Naive thymus-derived CD8-positive, alpha-beta T cell (primary cell): ENCODE measurements around the gene ATRX. TPM values are rescaled to one million over a fixed set of nuclear protein-coding genes. Genes with fewer than 3 reads are reported as not detected.
"Not testable (repeated sequence)": the region's sequence is repeated elsewhere in the genome, so short reads cannot be mapped to it uniquely, and the experiment has no call there.

Experiments
- ATAC-seq, 2 donors: fragments of 150-1000 bp; cut with Tn5 transposase in 1 of 2; sonication (Bioruptor Pico), chemical (Tn5 transposase) in 1 of 2; 1 replicate in 1 of 2; 2 replicates in 1 of 2; pipeline ENCODE4 v1.10.0; 2021; ENCODE audit warnings: mild to moderate bottlenecking in 2 of 2, moderate library complexity in 2 of 2
- POLR2A ChIA-PET: fragments of 350-600 bp; sonication (Branson Sonifier 250); formaldehyde crosslinking; loops from one replicate; lab custom pipeline; 2021; ENCODE audit warnings: antibody characterized with exemption; lab: Charles Lee
- DNase-seq, 10 donors: peaks; one replicate each; pipeline versions ENCODE4 v3.0.0 to v3.0.0-alpha.2; 2020 to 2022
- H3K27ac Mint-ChIP-seq, 10 donors: one replicate each; pipeline ENCODE4 v1.8.0; 2020 to 2022; ENCODE audit warnings: mild to moderate bottlenecking in 10 of 10, mixed read lengths in 10 of 10, moderate library complexity in 4 of 10, inconsistent platforms in 1 of 10
- H3K27me3 Mint-ChIP-seq, 5 donors: one replicate each; pipeline ENCODE4 v1.8.0; 2021 to 2022; ENCODE audit warnings: mixed read lengths in 5 of 5
- H3K36me3 Mint-ChIP-seq, 3 donors: one replicate each; pipeline ENCODE4 v1.8.0; 2020 to 2022; ENCODE audit warnings: mixed read lengths in 3 of 3, mild to moderate bottlenecking in 2 of 3, inconsistent platforms in 1 of 3
- H3K4me1 Mint-ChIP-seq, 4 donors: one replicate each; pipeline ENCODE4 v1.8.0; 2021 to 2022; ENCODE audit warnings: mixed read lengths in 4 of 4
- H3K4me3 Mint-ChIP-seq, 10 donors: one replicate each; pipeline ENCODE4 v1.8.0; 2020 to 2022; ENCODE audit warnings: mild to moderate bottlenecking in 10 of 10, mixed read lengths in 10 of 10, moderate library complexity in 6 of 10, inconsistent platforms in 1 of 10
- H3K9me3 Mint-ChIP-seq, 9 donors: one replicate each; pipeline ENCODE4 v1.8.0; 2020 to 2022; ENCODE audit warnings: mixed read lengths in 9 of 9, mild to moderate bottlenecking in 3 of 9, inconsistent platforms in 1 of 9, moderate library complexity in 1 of 9
- polyA plus RNA-seq, 3 donors: library from polyadenylated mRNA; unstranded; fragments of 300-500 nt; fragmentation: Illumina TruSeq; gene quantifications; one replicate each; pipeline ENCODE4 v1.2.3, GENCODE V29; 2021
- total RNA-seq, 8 experiments: library from RNA in 2 of 8; stranded (reverse) in 2 of 8; gene quantifications; one replicate each; pipeline ENCODE4 v1.2.3 and lab custom pipeline; 2021 to 2026

Gene ATRX
- total and polyA plus RNA-seq, 5 experiments from 2014 or later: 33.6 to 126 (median 60.8) TPM

GRCh38 chrX:77723681-77724080, 62.3 kb downstream of the ATRX start:
- Mint-ChIP-seq H3K4me1 (peaks cover 24 to 59% (median 42%) of the 10 kb centered on the region in 4 donors), H3K4me3 (no peak overlapping the region), H3K27me3 (no peaks in the 10 kb centered on the region), H3K36me3 (peaks cover 0 to 6% (median 0%) of the 10 kb centered on the region in 3 donors), H3K9me3 (peaks cover 0 to 22% (median 0%) of the 10 kb centered on the region in 9 donors), H3K27ac (no peak overlapping the region)
- POLR2A ChIA-PET: no interaction called here
- no peak for ATAC-seq
- no peak for DNase-seq

- ATAC-seq (no peak), DNase-seq (no peak)
- peaks cover 0 to 20% (median 10%) of the 10 kb centered on the region in 3 donors for H3K36me3 Mint-ChIP-seq
- H3K27ac Mint-ChIP-seq: peak overlapping the region in 6 of 10 donors; percentile 11 to 82 (median 74)
- peaks cover 0 to 16% (median 0%) of the 10 kb centered on the region in 9 donors for H3K9me3 Mint-ChIP-seq
- POLR2A ChIA-PET: no interaction called here
- peak overlapping the region in 4 of 10 donors; percentile 8 to 48 (median 13) for H3K4me3 Mint-ChIP-seq
- H3K27me3 Mint-ChIP-seq: no peaks in the 10 kb centered on the region
- H3K4me1 Mint-ChIP-seq: peaks cover 20 to 55% (median 35%) of the 10 kb centered on the region in 4 donors
These were observed 66.6 kb downstream of the ATRX start for GRCh38 chrX:77719388-77719787.

GRCh38 chrX:77704881-77705280, 81.1 kb downstream of the ATRX start:
- H3K27me3 Mint-ChIP-seq: no peaks in the 10 kb centered on the region
- DNase-seq (no peak), ATAC-seq (no peak)
- H3K27ac Mint-ChIP-seq: no peak overlapping the region
- H3K4me3 Mint-ChIP-seq: no peak overlapping the region
- H3K4me1 Mint-ChIP-seq: peaks cover 9 to 22% (median 13%) of the 10 kb centered on the region in 4 donors
- POLR2A ChIA-PET: no interaction called here
- H3K9me3 Mint-ChIP-seq: no peaks in the 10 kb centered on the region
- peaks cover 2 to 38% (median 3%) of the 10 kb centered on the region in 3 donors for H3K36me3 Mint-ChIP-seq

- no peak for DNase-seq
- Mint-ChIP-seq H3K9me3 (no peaks in the 10 kb centered on the region), H3K27ac (no peak overlapping the region), H3K27me3 (no peaks in the 10 kb centered on the region), H3K36me3 (peaks cover 0 to 59% (median 2%) of the 10 kb centered on the region in 3 donors), H3K4me3 (no peak overlapping the region), H3K4me1 (peaks cover 7 to 26% (median 17%) of the 10 kb centered on the region in 4 donors)
- no peak for ATAC-seq
- POLR2A ChIA-PET: no interaction called here
These were observed 87.8 kb downstream of the ATRX start for GRCh38 chrX:77698242-77698641.

- no peak for ATAC-seq
- POLR2A ChIA-PET: no interaction called here
- H3K27me3 Mint-ChIP-seq: no peaks in the 10 kb centered on the region
- peaks cover 0 to 62% (median 2%) of the 10 kb centered on the region in 3 donors for H3K36me3 Mint-ChIP-seq
- H3K27ac Mint-ChIP-seq: peak overlapping the region in 4 of 10 donors; percentile 7 to 71 (median 44)
- H3K4me3 Mint-ChIP-seq: no peak overlapping the region
- DNase-seq: no peak
- H3K4me1 Mint-ChIP-seq: peaks cover 0 to 13% (median 5%) of the 10 kb centered on the region in 4 donors
- H3K9me3 Mint-ChIP-seq: no peaks in the 10 kb centered on the region
These were observed 91.5 kb downstream of the ATRX start for GRCh38 chrX:77694491-77694890.

GRCh38 chrX:77693594-77693993, 92.4 kb downstream of the ATRX start:
- Mint-ChIP-seq H3K27ac (peak overlapping the region in 1 of 10 donors; percentile 59), H3K27me3 (no peaks in the 10 kb centered on the region), H3K4me3 (no peak overlapping the region), H3K4me1 (peaks cover 0 to 8% (median 3%) of the 10 kb centered on the region in 4 donors), H3K9me3 (no peaks in the 10 kb centered on the region), H3K36me3 (peaks cover 0 to 65% (median 5%) of the 10 kb centered on the region in 3 donors)
- POLR2A ChIA-PET: no interaction called here
- DNase-seq (no peak), ATAC-seq (no peak)

- H3K4me1 Mint-ChIP-seq: peaks cover 0 to 7% (median 3%) of the 10 kb centered on the region in 4 donors
- POLR2A ChIA-PET: no interaction called here
- H3K27me3 Mint-ChIP-seq: no peaks in the 10 kb centered on the region
- no peak overlapping the region for H3K4me3 Mint-ChIP-seq
- no peak for DNase-seq
- no peaks in the 10 kb centered on the region for H3K9me3 Mint-ChIP-seq
- H3K36me3 Mint-ChIP-seq: peaks cover 0 to 63% (median 13%) of the 10 kb centered on the region in 3 donors
- H3K27ac Mint-ChIP-seq: peak overlapping the region in 2 of 10 donors; percentile 12 to 51
- ATAC-seq: no peak
These were observed 94.1 kb downstream of the ATRX start for GRCh38 chrX:77691916-77692315.

- no peak for DNase-seq
- peaks cover 8 to 64% (median 20%) of the 10 kb centered on the region in 3 donors for H3K36me3 Mint-ChIP-seq
- peaks cover 0 to 4% (median 1%) of the 10 kb centered on the region in 4 donors for H3K4me1 Mint-ChIP-seq
- H3K27ac Mint-ChIP-seq: peak overlapping the region in 2 of 10 donors; percentile 26 to 55
- H3K27me3 Mint-ChIP-seq: no peaks in the 10 kb centered on the region
- POLR2A ChIA-PET: no interaction called here
- H3K4me3 Mint-ChIP-seq: no peak overlapping the region
- peaks cover 0 to 4% (median 0%) of the 10 kb centered on the region in 9 donors for H3K9me3 Mint-ChIP-seq
- ATAC-seq: no peak
These were observed 96.6 kb downstream of the ATRX start for GRCh38 chrX:77689376-77689775.

- H3K27ac Mint-ChIP-seq, DNase-seq, H3K9me3 Mint-ChIP-seq, ATAC-seq, H3K4me3 Mint-ChIP-seq, H3K27me3 Mint-ChIP-seq: not testable (repeated sequence)
- Mint-ChIP-seq H3K4me1 (peaks cover 4 to 15% (median 6%) of the 10 kb centered on the region in 4 donors), H3K36me3 (peaks cover 16 to 73% (median 28%) of the 10 kb centered on the region in 3 donors)
- POLR2A ChIA-PET: interaction anchor here (0.6 kb wide), 1 partner anchor 1707 kb away, joined by 4 read pairs; no protein-coding TSS in a partner anchor
These were observed 100.3 kb downstream of the ATRX start for GRCh38 chrX:77685683-77686082.

GRCh38 chrX:77679144-77679543, 106.9 kb downstream of the ATRX start:
- ATAC-seq (no peak), DNase-seq (no peak)
- Mint-ChIP-seq H3K4me3 (no peak overlapping the region), H3K27me3 (no peaks in the 10 kb centered on the region), H3K36me3 (peaks cover 7 to 47% (median 9%) of the 10 kb centered on the region in 3 donors), H3K4me1 (peaks cover 4 to 15% (median 6%) of the 10 kb centered on the region in 4 donors), H3K27ac (no peak overlapping the region), H3K9me3 (peaks cover 0 to 4% (median 0%) of the 10 kb centered on the region in 9 donors)
- POLR2A ChIA-PET: no interaction called here

GRCh38 chrX:77675986-77676385, 110.0 kb downstream of the ATRX start:
- POLR2A ChIA-PET: no interaction called here
- Mint-ChIP-seq H3K4me3 (no peak overlapping the region), H3K9me3 (no peaks in the 10 kb centered on the region), H3K27ac (no peak overlapping the region), H3K4me1 (no peaks in the 10 kb centered on the region), H3K36me3 (peaks cover 0 to 25% (median 0%) of the 10 kb centered on the region in 3 donors), H3K27me3 (no peaks in the 10 kb centered on the region)
- DNase-seq (no peak), ATAC-seq (no peak)

GRCh38 chrX:77668391-77669237, 117.4 kb downstream of the ATRX start:
- Mint-ChIP-seq H3K27me3 (no peaks in the 10 kb centered on the region), H3K27ac (peak overlapping the region in 2 of 10 donors; percentile 44 to 63), H3K9me3 (no peaks in the 10 kb centered on the region), H3K36me3 (peaks cover 0 to 31% (median 3%) of the 10 kb centered on the region in 3 donors), H3K4me3 (no peak overlapping the region), H3K4me1 (peaks cover 0 to 4% (median 2%) of the 10 kb centered on the region in 4 donors)
- POLR2A ChIA-PET: no interaction called here
- no peak for ATAC-seq
- DNase-seq: no peak

- Mint-ChIP-seq H3K36me3 (peaks cover 0 to 55% (median 4%) of the 10 kb centered on the region in 3 donors), H3K9me3 (no peaks in the 10 kb centered on the region), H3K4me3 (no peak overlapping the region), H3K27ac (no peak overlapping the region), H3K27me3 (no peaks in the 10 kb centered on the region), H3K4me1 (peaks cover 0 to 3% (median 1%) of the 10 kb centered on the region in 4 donors)
- DNase-seq (no peak), ATAC-seq (no peak)
- POLR2A ChIA-PET: no interaction called here
These were observed 127.1 kb downstream of the ATRX start for GRCh38 chrX:77658886-77659285.
